ENCODE measurements around the gene CCR9. TPM values are rescaled to one million over a fixed set of nuclear protein-coding genes. Genes with fewer than 3 reads are reported as not detected.
"Not testable (repeated sequence)": the region's sequence is repeated elsewhere in the genome, so short reads cannot be mapped to it uniquely, and the experiment has no call there.

The CCR9 gene
- 0.09 TPM for total RNA-seq
- not detected for polyA plus RNA-seq (ENCODE audit: insufficient read depth in 1 of 8, insufficient read length in 8 of 8, low replicate concordance in 1 of 8)
- long read RNA-seq, donor 1, result 0 reads
- long read RNA-seq, donor 2, result 0 reads
- long read RNA-seq, donor 3, result 0 reads
- long read RNA-seq, donor 4, result 0 reads
- long read RNA-seq, donor 5, result 0 reads
- long read RNA-seq, donor 6, result 0 reads
- long read RNA-seq, donor 7, result 0 reads
- long read RNA-seq, donor 8, result 0 reads
- long read RNA-seq, donor 9, result 0 reads
- long read RNA-seq, donor 10, result 0 reads
- long read RNA-seq, donor 11, result 0 reads

- no peaks in the 10 kb centered on the region for H3K4me1 ChIP-seq (ENCODE audit: control insufficient read depth, insufficient read depth, low read length)
- DNase-seq, result peak; percentile 20
- H3K9me3 ChIP-seq (replicated peaks; ENCODE audit: control insufficient read depth, low read depth, low read length), result no peaks in the 10 kb centered on the region
- H3K4me3 ChIP-seq (ENCODE audit: low read length), result no peak within 1 kb of the TSS
- 72% methylated on average over 6 of the region's 9 CpGs for WGBS (ENCODE audit: insufficient coverage)
- no peaks in the 10 kb centered on the region for H3K36me3 ChIP-seq (ENCODE audit: control insufficient read depth, insufficient read depth, low read length)
- peaks cover 3% of the 10 kb centered on the region for H3K27me3 ChIP-seq (ENCODE audit: control insufficient read depth, insufficient read depth, low read length)
- H3K27ac ChIP-seq (ENCODE audit: low read length), result no peak within 1 kb of the TSS
These were observed at the start of gene CCR9 for GRCh38 chr3:45885979-45886705. TSS of gene CCR9 (plus strand) at chr3:45886543. CDS start at chr3:45894934, 8,391 bp downstream.

DNA sequence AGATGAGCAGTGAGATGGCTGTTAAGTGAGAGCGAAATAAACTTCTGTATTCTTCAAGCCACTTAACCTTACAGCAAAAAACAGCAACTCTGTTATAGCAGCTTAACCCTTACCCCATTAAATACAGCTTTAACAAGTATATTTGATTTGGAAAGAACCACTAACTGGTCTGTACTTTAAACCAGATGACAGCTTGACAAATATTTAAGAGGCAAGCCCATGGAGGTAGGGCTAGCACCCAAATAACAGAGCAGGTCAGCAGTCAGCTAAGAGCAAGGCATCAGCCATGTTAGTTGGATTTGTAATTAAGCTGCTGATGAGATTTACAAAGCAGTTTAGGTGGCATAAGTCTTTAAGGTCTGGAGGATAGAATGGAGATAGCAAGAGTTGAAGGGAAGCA lies 47.9 kb upstream of the CCR9 start:
- Histone ChIP-seq H3K4me1 (ENCODE audit: control insufficient read depth, insufficient read depth, low read length) (peaks cover 11% of the 10 kb centered on the region), H3K27me3 (ENCODE audit: control insufficient read depth, insufficient read depth, low read length) (peaks cover 3% of the 10 kb centered on the region), H3K36me3 (ENCODE audit: control insufficient read depth, insufficient read depth, low read length) (peaks cover 15% of the 10 kb centered on the region), H3K9me3 (replicated peaks; ENCODE audit: control insufficient read depth, low read depth, low read length) (no peaks in the 10 kb centered on the region), H3K27ac (ENCODE audit: low read length) (no peak overlapping the region), H3K4me3 (ENCODE audit: low read length) (no peak overlapping the region)
- DNase-seq, result no peak
- no CpG with 5 or more reads among the region's 1 CpG for WGBS (ENCODE audit: insufficient coverage)

GRCh38 chr3:45841420-45841756 lies 45.0 kb upstream of the CCR9 start:
- H3K27ac ChIP-seq (ENCODE audit: low read length), result peak overlapping the region; percentile 65
- H3K9me3 ChIP-seq (replicated peaks; ENCODE audit: control insufficient read depth, low read depth, low read length), result no peaks in the 10 kb centered on the region
- H3K4me1 ChIP-seq (ENCODE audit: control insufficient read depth, insufficient read depth, low read length), result peaks cover 11% of the 10 kb centered on the region
- peak; percentile 32 for DNase-seq
- peak overlapping the region; percentile 92 for H3K4me3 ChIP-seq (ENCODE audit: low read length)
- peaks cover 3% of the 10 kb centered on the region for H3K36me3 ChIP-seq (ENCODE audit: control insufficient read depth, insufficient read depth, low read length)
- H3K27me3 ChIP-seq (ENCODE audit: control insufficient read depth, insufficient read depth, low read length), result peaks cover 3% of the 10 kb centered on the region
- WGBS (ENCODE audit: insufficient coverage), result 3% methylated on average over 11 of the region's 15 CpGs

DNA sequence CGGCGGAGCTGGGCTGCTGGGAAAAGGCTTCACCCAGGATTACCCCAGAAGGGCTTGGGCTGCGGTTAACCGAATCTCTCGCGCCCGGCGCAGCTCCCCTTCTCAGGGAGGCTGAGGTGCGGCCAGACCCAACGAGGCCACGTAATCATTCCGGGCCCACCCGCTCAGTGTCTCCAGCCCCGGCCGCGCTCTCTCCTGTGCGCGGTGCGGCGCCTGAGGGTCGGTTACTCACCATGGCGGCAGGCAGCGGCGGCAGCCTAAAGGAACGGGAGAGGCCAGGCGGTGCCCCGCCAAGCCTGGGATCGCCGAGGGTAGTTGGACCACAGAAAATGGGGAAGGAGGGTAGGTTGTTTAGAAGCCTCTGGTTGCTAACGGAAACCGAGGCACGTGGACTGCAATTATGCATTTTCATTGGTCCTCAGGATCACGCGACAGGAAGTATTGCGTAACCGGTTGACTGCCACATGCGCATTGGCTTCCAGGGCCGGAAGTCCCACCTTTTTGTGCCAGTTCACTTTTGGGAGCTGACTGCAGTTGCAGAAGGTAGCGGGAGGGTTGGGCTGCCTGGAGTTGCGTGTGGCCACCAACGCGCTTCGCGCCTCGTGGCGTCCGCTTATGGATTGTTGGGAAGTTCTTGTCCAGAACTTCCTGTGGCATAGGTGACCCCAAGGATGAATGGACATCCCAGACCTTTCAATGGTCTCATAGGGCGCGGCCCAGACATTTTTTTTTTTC lies 44.4 kb upstream of the CCR9 start, which contains the start of gene LZTFL1:
Gene LZTFL1 (minus strand): TSS at position 363 of the 735 bp plus-strand sequence. CDS start 128 bp downstream, at position 235.
- DNase-seq, result peak; percentile 99
- peaks cover 11% of the 10 kb centered on the region for H3K4me1 ChIP-seq (ENCODE audit: control insufficient read depth, insufficient read depth, low read length)
- peak within 1 kb of the TSS; percentile 92 for H3K4me3 ChIP-seq (ENCODE audit: low read length)
- H3K27me3 ChIP-seq (ENCODE audit: control insufficient read depth, insufficient read depth, low read length), result peaks cover 3% of the 10 kb centered on the region
- H3K9me3 ChIP-seq (replicated peaks; ENCODE audit: control insufficient read depth, low read depth, low read length), result no peaks in the 10 kb centered on the region
- peak within 1 kb of the TSS; percentile 65 for H3K27ac ChIP-seq (ENCODE audit: low read length)
- under 1% methylated on average over 47 of the region's 49 CpGs for WGBS (ENCODE audit: insufficient coverage)
- no peaks in the 10 kb centered on the region for H3K36me3 ChIP-seq (ENCODE audit: control insufficient read depth, insufficient read depth, low read length)

DNA sequence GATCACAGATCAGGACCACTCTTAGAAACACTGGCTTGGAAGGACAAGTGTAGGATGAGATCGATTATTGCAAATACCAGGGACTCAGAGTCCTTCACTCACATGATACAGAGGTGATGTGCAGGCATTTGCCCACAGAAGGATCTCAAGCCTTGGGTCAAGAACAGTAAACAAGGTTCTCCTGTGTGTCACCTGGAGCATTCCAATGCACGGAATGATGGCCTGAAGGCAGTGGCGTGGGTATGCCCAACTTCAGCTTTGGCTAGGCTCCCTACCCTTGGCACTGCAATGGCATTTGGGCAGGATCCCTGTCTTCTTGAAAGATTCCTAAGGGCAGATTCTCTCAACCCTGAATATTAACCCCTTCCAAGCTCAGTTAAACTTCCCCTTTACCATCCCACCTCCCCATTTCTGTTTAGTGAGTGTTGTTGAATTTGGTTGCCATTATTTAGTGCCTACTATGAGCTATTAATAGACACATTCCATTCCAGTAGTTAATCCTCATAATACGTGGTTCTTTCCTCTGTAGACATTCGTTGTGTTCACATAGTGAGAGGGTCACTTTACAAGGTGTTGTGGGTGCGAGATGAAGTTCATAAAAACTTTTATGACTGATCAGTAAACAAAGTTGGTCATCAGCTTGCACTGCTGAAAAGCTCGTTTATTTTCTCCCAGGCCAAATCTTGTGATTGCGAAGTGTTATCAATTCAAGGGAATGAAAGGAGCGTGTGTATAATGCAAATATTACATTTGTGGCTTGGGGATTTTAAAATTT lies 43.3 kb upstream of the CCR9 start:
- DNase-seq, result peak; percentile 1
- WGBS (ENCODE audit: insufficient coverage), result 81% methylated on average over 6 of the region's 9 CpGs
- Histone ChIP-seq H3K9me3 (replicated peaks; ENCODE audit: control insufficient read depth, low read depth, low read length) (no peaks in the 10 kb centered on the region), H3K36me3 (ENCODE audit: control insufficient read depth, insufficient read depth, low read length) (no peaks in the 10 kb centered on the region), H3K27ac (ENCODE audit: low read length) (no peak overlapping the region), H3K4me1 (ENCODE audit: control insufficient read depth, insufficient read depth, low read length) (peaks cover 11% of the 10 kb centered on the region), H3K27me3 (ENCODE audit: control insufficient read depth, insufficient read depth, low read length) (peaks cover 3% of the 10 kb centered on the region), H3K4me3 (ENCODE audit: low read length) (no peak overlapping the region)

GRCh38 chr3:45844616-45845015 lies 41.7 kb upstream of the CCR9 start:
- no CpG with 5 or more reads among the region's 1 CpG for WGBS (ENCODE audit: insufficient coverage)
- H3K36me3 ChIP-seq (ENCODE audit: control insufficient read depth, insufficient read depth, low read length), result no peaks in the 10 kb centered on the region
- H3K4me1 ChIP-seq (ENCODE audit: control insufficient read depth, insufficient read depth, low read length), result peaks cover 11% of the 10 kb centered on the region
- no peak overlapping the region for H3K27ac ChIP-seq (ENCODE audit: low read length)
- no peak overlapping the region for H3K4me3 ChIP-seq (ENCODE audit: low read length)
- no peak for DNase-seq
- peaks cover 7% of the 10 kb centered on the region for H3K27me3 ChIP-seq (ENCODE audit: control insufficient read depth, insufficient read depth, low read length)
- H3K9me3 ChIP-seq (replicated peaks; ENCODE audit: control insufficient read depth, low read depth, low read length), result no peaks in the 10 kb centered on the region

- DNase-seq, result no peak
- Histone ChIP-seq H3K36me3 (ENCODE audit: control insufficient read depth, insufficient read depth, low read length) (no peaks in the 10 kb centered on the region), H3K4me3 (ENCODE audit: low read length) (no peak overlapping the region), H3K27ac (ENCODE audit: low read length) (no peak overlapping the region), H3K9me3 (replicated peaks; ENCODE audit: control insufficient read depth, low read depth, low read length) (no peaks in the 10 kb centered on the region), H3K4me1 (ENCODE audit: control insufficient read depth, insufficient read depth, low read length) (no peaks in the 10 kb centered on the region), H3K27me3 (ENCODE audit: control insufficient read depth, insufficient read depth, low read length) (peaks cover 9% of the 10 kb centered on the region)
- WGBS (ENCODE audit: insufficient coverage), result no CpG with 5 or more reads among the region's 1 CpG
These were observed 38.0 kb upstream of the CCR9 start for GRCh38 chr3:45848392-45848791.

DNA sequence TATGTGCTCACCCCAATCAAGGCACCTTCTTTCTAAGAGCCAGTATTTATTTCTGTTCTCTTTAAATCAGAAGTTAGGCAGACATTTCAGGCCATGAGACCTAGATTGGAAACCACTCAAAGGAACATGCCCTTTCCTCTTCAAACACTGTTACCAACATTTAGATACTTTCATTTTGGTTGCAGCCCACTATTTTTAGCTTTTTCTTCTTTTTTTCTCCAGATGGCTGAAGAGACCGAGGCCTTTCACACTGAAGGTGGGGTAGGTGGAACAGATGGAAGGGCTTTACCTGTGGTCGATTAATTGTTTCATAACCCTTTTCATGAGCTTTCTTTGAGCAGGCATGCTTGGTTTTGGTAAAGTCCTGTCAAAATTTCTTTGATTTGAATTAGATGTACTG lies 33.5 kb upstream of the CCR9 start:
- Histone ChIP-seq H3K4me1 (ENCODE audit: control insufficient read depth, insufficient read depth, low read length) (no peaks in the 10 kb centered on the region), H3K36me3 (ENCODE audit: control insufficient read depth, insufficient read depth, low read length) (no peaks in the 10 kb centered on the region), H3K27me3 (ENCODE audit: control insufficient read depth, insufficient read depth, low read length) (peaks cover 11% of the 10 kb centered on the region), H3K4me3 (ENCODE audit: low read length) (no peak overlapping the region), H3K27ac (ENCODE audit: low read length) (no peak overlapping the region), H3K9me3 (replicated peaks; ENCODE audit: control insufficient read depth, low read depth, low read length) (no peaks in the 10 kb centered on the region)
- DNase-seq, result no peak
- WGBS (ENCODE audit: insufficient coverage), result no CpG with 5 or more reads among the region's 2 CpGs

- H3K9me3 ChIP-seq (replicated peaks; ENCODE audit: control insufficient read depth, low read depth, low read length); H3K4me3 ChIP-seq (ENCODE audit: low read length); H3K27ac ChIP-seq (ENCODE audit: low read length); H3K4me1 ChIP-seq (ENCODE audit: control insufficient read depth, insufficient read depth, low read length); DNase-seq; H3K36me3 ChIP-seq (ENCODE audit: control insufficient read depth, insufficient read depth, low read length); H3K27me3 ChIP-seq (ENCODE audit: control insufficient read depth, insufficient read depth, low read length): not testable (repeated sequence)
- WGBS (ENCODE audit: insufficient coverage), result no CpG with 5 or more reads among the region's 1 CpG
These were observed 30.0 kb upstream of the CCR9 start for GRCh38 chr3:45856323-45856722.

All from muscle of leg (tissue), 16 donors.